Mesodermal cell (in vitro differentiated cells): ENCODE data around the gene FOXN3.

ENCODE experiments used
- H3K27ac ChIP-seq: 2 replicates; pipeline ENCODE4 v1.7.0; 2013; ENCODE audit warnings: mild to moderate bottlenecking, low read depth, low read length, moderate library complexity; ENCODE audit not compliant: severe bottlenecking
- H3K36me3 ChIP-seq: 2 replicates; pipeline ENCODE4 v1.7.1; 2013; ENCODE audit warnings: mild to moderate bottlenecking, low read length, moderate library complexity; ENCODE audit not compliant: control insufficient read depth, insufficient read depth
- H3K4me1 ChIP-seq: one replicate; pipeline ENCODE4 v1.7.1; 2013; ENCODE audit warnings: mild to moderate bottlenecking, low read length; ENCODE audit not compliant: insufficient read depth, control insufficient read depth, poor library complexity, severe bottlenecking
- H3K4me3 ChIP-seq: 2 replicates; pipeline ENCODE4 v1.7.0; 2013; ENCODE audit warnings: low read length, control low read depth, mild to moderate bottlenecking; ENCODE audit not compliant: insufficient read depth, poor library complexity, severe bottlenecking; ENCODE audit errors: extremely low read depth
- H3K9me3 ChIP-seq: 2 replicates; pipeline ENCODE4 v1.7.1; 2013; ENCODE audit warnings: mild to moderate bottlenecking, low read length, moderate library complexity; ENCODE audit not compliant: control insufficient read depth
- WGBS, 2 experiments: methylation state at CpG; one replicate each; pipeline ENCODE4 v1.1.5; 2013; ENCODE audit warnings: missing lambda C conversion rate in 2 of 2; ENCODE audit not compliant: insufficient coverage in 2 of 2; 5-methylcytosine and 5-hydroxymethylcytosine counted together

FOXN3 gene

GRCh38 chr14:89359477-89360222 is 57.4 kb downstream of the FOXN3 start:
- Histone ChIP-seq H3K4me1 (peaks cover 4% of the 10 kb centered on the region), H3K4me3 (no peak overlapping the region), H3K36me3 (no peaks in the 10 kb centered on the region), H3K27ac (no peak overlapping the region), H3K9me3 (no peaks in the 10 kb centered on the region)
- 91 to 92% methylated on average over 7 to 9 of the region's 13 CpGs for WGBS, 2 experiments

- Histone ChIP-seq H3K27ac (no peak overlapping the region), H3K36me3 (no peaks in the 10 kb centered on the region), H3K4me3 (no peak overlapping the region), H3K9me3 (no peaks in the 10 kb centered on the region), H3K4me1 (peaks cover 5% of the 10 kb centered on the region)
- WGBS, 2 experiments, result 98 to 100% methylated on average over 7 of the region's 8 CpGs
Observed at GRCh38 chr14:89357655-89358297, 59.3 kb downstream of the FOXN3 start.

- no peaks in the 10 kb centered on the region for H3K36me3 ChIP-seq
- no peaks in the 10 kb centered on the region for H3K9me3 ChIP-seq
- H3K27ac ChIP-seq, result no peak overlapping the region
- WGBS, 2 experiments, result 95 to 96% methylated on average over 4 of the region's 5 CpGs
- peaks cover 11% of the 10 kb centered on the region for H3K4me1 ChIP-seq
- no peak overlapping the region for H3K4me3 ChIP-seq
Observed at GRCh38 chr14:89356927-89357326, 60.1 kb downstream of the FOXN3 start.

GRCh38 chr14:89356496-89356895 is 60.5 kb downstream of the FOXN3 start:
- no peak overlapping the region for H3K27ac ChIP-seq
- H3K4me3 ChIP-seq, result no peak overlapping the region
- no peaks in the 10 kb centered on the region for H3K9me3 ChIP-seq
- WGBS, 2 experiments, result 86 to 100% methylated on average over 1 of the region's 3 CpGs
- H3K4me1 ChIP-seq, result peaks cover 12% of the 10 kb centered on the region
- no peaks in the 10 kb centered on the region for H3K36me3 ChIP-seq

- Histone ChIP-seq H3K4me1 (peaks cover 19% of the 10 kb centered on the region), H3K36me3 (peaks cover 17% of the 10 kb centered on the region), H3K27ac (no peak overlapping the region), H3K9me3 (no peaks in the 10 kb centered on the region), H3K4me3 (no peak overlapping the region)
- WGBS, 2 experiments, result 89 to 100% methylated on average over 1 to 3 of the region's 3 CpGs
Observed at GRCh38 chr14:89353766-89354113, 63.3 kb downstream of the FOXN3 start.

- WGBS, 2 experiments, result 87 to 100% methylated on average over 3 to 6 of the region's 6 CpGs
- peaks cover 19% of the 10 kb centered on the region for H3K4me1 ChIP-seq
- H3K4me3 ChIP-seq, result no peak overlapping the region
- no peaks in the 10 kb centered on the region for H3K9me3 ChIP-seq
- peak overlapping the region; percentile 85 for H3K27ac ChIP-seq
- peaks cover 23% of the 10 kb centered on the region for H3K36me3 ChIP-seq
Observed at GRCh38 chr14:89352976-89353765, 63.9 kb downstream of the FOXN3 start.

- peaks cover 35% of the 10 kb centered on the region for H3K36me3 ChIP-seq
- WGBS, 2 experiments, result 19 to 22% methylated on average over 10 to 12 of the region's 15 CpGs
- peaks cover 19% of the 10 kb centered on the region for H3K4me1 ChIP-seq
- peak overlapping the region; percentile 85 for H3K27ac ChIP-seq
- no peak overlapping the region for H3K4me3 ChIP-seq
- H3K9me3 ChIP-seq, result no peaks in the 10 kb centered on the region
Observed at GRCh38 chr14:89351516-89352404, 65.3 kb downstream of the FOXN3 start.

- H3K4me1 ChIP-seq, result peaks cover 19% of the 10 kb centered on the region
- H3K36me3 ChIP-seq, result peaks cover 39% of the 10 kb centered on the region
- H3K4me3 ChIP-seq, result no peak overlapping the region
- H3K27ac ChIP-seq, result peak overlapping the region; percentile 85
- H3K9me3 ChIP-seq, result no peaks in the 10 kb centered on the region
- 7 to 10% methylated on average over 2 to 3 of the region's 3 CpGs for WGBS, 2 experiments
Observed at GRCh38 chr14:89351221-89351515, 65.9 kb downstream of the FOXN3 start.

- Histone ChIP-seq H3K36me3 (peaks cover 41% of the 10 kb centered on the region), H3K27ac (no peak overlapping the region), H3K4me3 (no peak overlapping the region), H3K4me1 (peaks cover 19% of the 10 kb centered on the region), H3K9me3 (no peaks in the 10 kb centered on the region)
- 82% methylated on average over 2 of the region's 8 CpGs; no CpG with 5 or more reads in 1 of the 2 experiments for WGBS, 2 experiments
Observed at GRCh38 chr14:89350152-89350551, 66.9 kb downstream of the FOXN3 start.
